K562 (cell line): Measurements from ENCODE around the gene NES. TPM values are rescaled to one million over a fixed set of nuclear protein-coding genes. Genes with fewer than 3 reads are reported as not detected.

Source experiments
- CHD7 ChIP-seq: fragments of 200-600 bp; sonication (generic); IDR thresholded peaks from one replicate; pipeline ENCODE4 v1.6.1; 2012; ENCODE audit warnings: mild to moderate bottlenecking, low read depth, low read length, inconsistent platforms
- EP300 ChIP-seq: IDR thresholded peaks from 2 replicates; pipeline ENCODE4 v1.6.1; 2012; ENCODE audit warnings: low read length, improper control_type of control experiment
- IRF1 ChIP-seq: sonication (generic); formaldehyde crosslinking; IDR thresholded peaks from 2 replicates; pipeline ENCODE4 v1.8.0; 2022; ENCODE audit warnings: missing genetic modification reagents, mild to moderate bottlenecking, borderline replicate concordance
- KAT7 ChIP-seq: sonication (generic); formaldehyde crosslinking; IDR thresholded peaks from 2 replicates; pipeline ENCODE4 v1.8.0; 2022; ENCODE audit warnings: missing genetic modification reagents, mild to moderate bottlenecking, borderline replicate concordance
- MTA3 ChIP-seq: fragments of 450-650 bp; formaldehyde crosslinking; IDR thresholded peaks from 2 replicates; pipeline ENCODE4 v1.6.1; 2017; ENCODE audit warnings: mild to moderate bottlenecking, borderline replicate concordance
- NEUROD1 ChIP-seq: fragments of 150-350 bp; IDR thresholded peaks from 2 replicates; pipeline ENCODE4 v1.6.1; 2014; ENCODE audit warnings: borderline replicate concordance, low read length, low read depth; ENCODE audit not compliant: partially characterized antibody
- NFE2 ChIP-seq: IDR thresholded peaks from 2 replicates; pipeline ENCODE4 v1.6.1; 2014; ENCODE audit warnings: antibody characterized with exemption, low read depth
- NFXL1 ChIP-seq: fragments of 450-650 bp; formaldehyde crosslinking; IDR thresholded peaks from 2 replicates; pipeline ENCODE4 v1.4.0; 2021; ENCODE audit warnings: mild to moderate bottlenecking
- RCOR1 ChIP-seq, 2 experiments: IDR thresholded peaks; 2 replicates each; pipeline ENCODE4 v1.6.1; 2012; ENCODE audit warnings: low read depth in 2 of 2, low read length in 2 of 2, borderline replicate concordance in 1 of 2, improper control_type of control experiment in 1 of 2
- SRSF3 ChIP-seq: fragments of 200-400 bp; formaldehyde crosslinking; IDR thresholded peaks from 2 replicates; pipeline ENCODE4 v1.6.1; 2016; ENCODE audit warnings: mild to moderate bottlenecking, low read length, moderate library complexity; ENCODE audit not compliant: insufficient read depth
- ZNF316 ChIP-seq: fragments of 450-650 bp; IDR thresholded peaks from 2 replicates; pipeline ENCODE4 v1.6.1; 2016
- ZNF512 ChIP-seq: IDR thresholded peaks from 2 replicates; pipeline ENCODE4 v1.6.1; 2016; ENCODE audit warnings: missing genetic modification characterization, missing compliant biosample characterization
- ZNF79 ChIP-seq: fragments of 250-450 bp; sonication (Bioruptor Pico); IDR thresholded peaks from 2 replicates; pipeline ENCODE4 v1.4.0; 2020; ENCODE audit warnings: low read depth, mild to moderate bottlenecking, moderate library complexity
- polyA plus RNA-seq, 8 experiments: library from polyadenylated mRNA; depleted of rRNA in 4 of 8; stranded (reverse) in 5 of 8; unstranded in 3 of 8; fragments of >200 nt; fragmentation: Nextera tagmentation in 2 of 8; fragmentation: Illumina TruSeq in 1 of 8; extraction: Ambion mirVana in 2 of 8; extraction: Trizol in 1 of 8; gene quantifications; 2 replicates each; pipeline versions ENCODE4 v1.2.1 to v1.2.3, GENCODE V29; 2011 to 2014; ENCODE audit warnings: inconsistent platforms in 1 of 8, missing spikeins in 1 of 8
- total RNA-seq, 7 experiments: library from RNA; depleted of rRNA in 6 of 7; stranded (reverse); fragments of >200 nt in 6 of 7; fragmentation: Illumina TruSeq in 2 of 7; extraction: Trizol in 2 of 7; gene quantifications; 2 replicates each; pipeline versions ENCODE4 v1.2.1 to v1.2.3, GENCODE V29; 2011 to 2021; ENCODE audit warnings: low replicate concordance in 1 of 7

NES gene
- total and polyA plus RNA-seq, 9 of the 15 experiments (the other 6 are each of a cell fraction or from before 2014, with no cell fraction given) = 0.10 to 8.6 (median 4.2) TPM

- TF ChIP-seq CHD7 = no peak
- peak in 1 of 2 experiments; percentile 60; a peak in 2 of 4 replicates for TF ChIP-seq RCOR1 (IDR thresholded peaks at IDR 0.05; ENCODE audit: borderline replicate concordance in 1 of 2, low read depth in 2 of 2, low read length in 2 of 2)
- peak; percentile 48; the same call in 1 of the 2 replicates for TF ChIP-seq MTA3
- TF ChIP-seq SRSF3 = no peak
- peak; percentile 79 for TF ChIP-seq EP300
- TF ChIP-seq ZNF512 (tag) = no peak
- TF ChIP-seq ZNF79 = 0 out of 2 replicates have a peak, but pooled peaks have one; percentile 42
- TF ChIP-seq NFXL1 = no peak
- TF ChIP-seq KAT7 (CRISPR knock-in tag) = peak; percentile 86; the same call in 1 of the 2 replicates
- TF ChIP-seq ZNF316 = peak; percentile 85
- 0 out of 2 replicates have a peak, but pooled peaks have one; percentile 24 for TF ChIP-seq NFE2
- TF ChIP-seq NEUROD1 = peak; percentile 37
- TF ChIP-seq IRF1 (CRISPR knock-in tag) = no peak
Observed at GRCh38 chr1:156693848-156694689, 16.9 kb upstream of the NES start (continued).
